A172 (cell line): ENCODE measurements around the gene CRAT. TPM values are rescaled to one million over a fixed set of nuclear protein-coding genes. Genes with fewer than 3 reads are reported as not detected.

Source experiments
- DNase-seq: peaks from one replicate; pipeline ENCODE4 v3.0.0-alpha.2; 2015; ENCODE audit warnings: low spot score
- total RNA-seq: library from RNA; depleted of rRNA; stranded (reverse); fragments of >200 nt; shearing (Covaris generic); gene quantifications from 2 replicates; pipeline ENCODE4 v1.2.3, GENCODE V29; 2014

CRAT gene
- total RNA-seq, 1 experiment from 2014 or later, result 52.7 TPM

DNA sequence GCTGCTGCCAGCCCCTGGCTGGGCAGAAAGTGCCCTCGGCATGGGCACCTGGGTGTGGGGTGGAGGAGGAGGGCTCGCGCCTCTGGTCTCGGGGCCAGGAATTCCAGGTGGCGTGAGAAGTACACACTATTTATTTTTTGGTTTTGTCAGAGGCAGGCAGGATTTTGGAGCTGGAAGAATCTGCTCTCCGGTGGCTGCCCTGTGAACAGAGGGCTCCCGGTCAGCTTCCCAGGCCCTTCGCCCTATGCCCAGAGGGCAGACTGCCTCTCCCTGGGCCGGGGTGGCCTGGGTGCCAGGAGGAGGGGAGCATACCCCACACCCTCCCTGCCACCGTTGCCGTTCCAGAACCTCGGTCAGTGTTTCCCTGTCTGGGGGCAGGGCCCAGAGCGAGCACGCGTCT lies 21.3 kb downstream of the CRAT start:
- no peak for DNase-seq

DNA sequence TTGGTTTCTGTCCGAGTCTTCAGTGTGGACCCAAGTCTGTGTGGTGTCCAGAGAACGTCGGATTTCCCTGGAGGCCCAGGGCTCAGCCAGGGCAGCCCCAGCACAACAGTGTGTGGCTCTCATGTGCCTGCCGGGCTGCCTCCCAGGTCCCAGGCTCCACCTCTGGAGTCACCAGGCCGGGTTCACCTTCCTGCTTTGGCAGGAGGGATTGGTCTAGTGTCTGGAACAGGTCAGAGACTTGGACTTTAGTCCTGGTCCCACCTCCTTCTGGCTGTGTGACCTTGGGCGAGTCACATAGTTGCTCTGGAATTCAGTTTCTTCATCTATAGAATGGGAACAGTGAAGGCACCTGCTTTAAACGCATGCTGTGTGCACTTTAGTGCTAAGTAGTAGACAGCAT lies 26.5 kb downstream of the CRAT start:
- no peak for DNase-seq

DNA sequence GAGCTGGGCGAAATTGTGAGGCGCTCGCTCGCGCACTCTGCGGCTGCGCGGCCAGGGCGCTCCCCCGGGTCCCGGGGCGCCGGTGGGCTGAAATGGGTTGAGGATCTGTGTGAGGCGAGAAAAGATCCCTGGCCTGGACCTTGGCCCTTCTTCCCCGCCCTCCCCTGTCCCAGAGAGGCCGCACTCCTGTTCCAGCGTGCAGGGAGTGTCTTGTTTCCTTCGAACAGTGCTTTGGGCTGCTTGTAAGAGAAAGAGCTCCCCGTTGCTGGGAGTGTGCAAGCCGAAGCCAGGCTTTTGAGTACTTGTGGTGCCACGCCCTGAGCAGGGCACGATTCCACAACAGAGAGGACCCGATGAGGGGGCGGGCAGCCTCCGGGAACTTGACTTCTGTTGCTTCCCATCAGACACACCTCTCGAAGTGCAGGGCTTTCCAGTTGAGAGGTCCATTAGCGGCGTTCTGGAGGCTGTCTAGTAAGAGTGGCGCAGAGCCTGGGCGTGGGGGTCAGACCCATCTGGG lies 29.1 kb downstream of the CRAT start:
- DNase-seq, result no peak

DNA sequence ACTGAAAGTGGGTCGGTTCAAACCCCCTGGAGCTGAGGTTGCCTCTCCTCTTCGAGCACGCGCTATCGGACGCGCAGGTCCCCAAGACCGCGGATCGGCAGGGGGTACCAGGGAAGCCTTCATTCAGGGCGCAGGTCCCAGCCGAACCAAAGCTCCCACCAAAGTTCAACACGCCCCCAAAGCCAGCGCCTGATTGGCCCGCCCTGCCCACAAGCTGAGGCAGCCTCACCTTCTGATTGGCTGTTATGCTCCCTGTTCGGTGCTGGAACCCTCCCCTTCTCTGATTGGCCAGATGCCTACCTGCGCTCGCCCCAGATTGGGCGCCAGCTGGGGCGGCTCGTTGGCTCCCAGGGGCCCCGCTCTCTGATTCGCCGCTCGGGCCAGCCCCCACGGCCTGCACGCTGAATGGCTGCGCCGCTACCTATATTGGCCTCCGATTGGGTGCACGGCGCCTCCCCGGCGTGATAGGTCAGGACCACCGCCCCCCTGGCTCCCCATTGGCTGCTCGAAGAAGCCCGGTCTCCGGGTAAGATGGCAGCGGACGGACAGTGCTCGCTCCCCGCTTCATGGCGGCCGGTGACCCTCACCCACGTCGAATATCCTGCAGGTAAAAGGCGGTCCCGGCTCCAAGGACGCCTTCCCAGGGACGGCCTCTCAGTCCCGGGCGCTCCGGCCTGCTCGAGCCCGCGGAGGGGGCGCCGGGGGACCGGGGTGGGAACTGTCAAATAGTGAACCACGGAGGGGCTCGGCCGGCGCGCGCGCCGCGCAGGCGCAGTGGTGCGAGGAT lies 29.8 kb downstream of the CRAT start, which contains the start of gene DOLPP1:
DOLPP1 (plus strand) TSS at position 511 of the 787 bp plus-strand sequence; CDS start at position 532, 21 bp downstream.
- peak; percentile 99 for DNase-seq

DNA sequence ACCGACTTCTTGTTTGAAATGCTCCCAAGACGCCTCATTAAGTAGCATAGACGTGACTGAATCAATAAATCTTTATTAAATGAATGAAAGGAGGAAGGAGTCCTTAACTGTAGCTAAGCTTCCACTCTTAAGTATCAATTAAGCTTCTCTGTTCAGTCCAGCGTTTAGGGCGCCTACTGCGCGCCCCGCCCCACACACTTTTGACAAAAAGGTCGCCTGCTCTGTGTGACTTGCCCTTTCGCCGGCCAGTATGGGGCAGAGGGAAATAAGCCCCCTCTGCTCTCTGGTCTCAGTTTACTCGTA lies 30.3 kb downstream of the CRAT start:
- no peak for DNase-seq

DNA sequence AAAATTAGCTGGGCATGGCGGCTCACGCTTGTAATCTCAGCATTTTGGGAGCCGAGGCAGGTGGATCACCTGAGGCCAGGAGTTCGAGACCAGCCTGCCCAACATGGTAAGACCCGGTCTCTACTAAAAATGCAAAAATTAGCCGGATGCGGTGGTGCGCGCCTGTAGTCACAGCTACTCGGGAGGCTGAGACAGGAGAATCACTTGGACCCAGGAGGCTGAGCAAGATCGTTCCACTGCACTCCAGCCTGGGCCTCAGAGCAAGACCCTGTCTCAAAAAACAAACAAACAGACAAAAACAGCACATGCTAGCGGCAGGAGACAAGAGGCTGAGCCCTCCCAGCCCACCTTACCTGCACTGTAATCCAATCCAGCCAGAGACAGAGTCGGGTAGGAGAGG lies 30.8 kb downstream of the CRAT start:
- DNase-seq, result no peak

DNA sequence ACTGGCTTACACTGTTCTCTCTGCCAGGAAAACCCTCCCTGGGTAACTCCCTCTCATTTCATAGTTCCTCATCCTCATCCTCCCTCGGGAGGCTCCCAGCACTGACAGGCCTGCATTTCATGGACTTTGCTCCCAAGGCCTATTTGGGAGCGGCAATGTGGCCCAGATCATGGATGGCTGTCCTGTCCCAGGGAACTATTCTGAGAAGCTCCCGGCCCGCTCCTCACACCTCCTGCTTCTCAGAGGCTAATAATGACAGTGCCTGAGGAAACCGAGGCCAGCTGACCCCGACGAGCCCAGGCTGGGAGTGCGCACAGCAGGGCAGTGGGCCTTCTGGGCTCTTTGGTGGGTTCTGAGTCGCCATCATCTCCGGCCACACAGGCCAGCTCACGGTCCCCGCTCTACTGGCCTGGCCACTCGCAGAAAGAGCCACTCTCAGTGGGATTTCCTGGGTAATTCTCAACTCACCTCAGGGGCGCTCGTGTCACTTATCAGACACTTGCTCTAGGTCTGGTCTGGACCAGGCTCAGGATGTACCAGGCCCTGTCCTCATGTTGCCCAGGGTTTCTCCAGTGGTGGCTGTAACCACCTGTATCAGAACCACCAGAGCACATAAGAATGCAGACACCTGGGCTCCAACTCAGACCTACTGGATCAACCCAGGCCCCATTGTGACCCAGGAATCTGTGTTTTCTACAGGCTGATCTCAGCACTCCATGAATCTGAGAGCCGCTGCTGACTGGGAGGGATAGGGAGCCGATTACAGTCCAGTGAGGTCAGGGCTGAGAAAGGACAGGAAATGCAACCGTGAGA lies 31.7 kb downstream of the CRAT start:
- no peak for DNase-seq

DNA sequence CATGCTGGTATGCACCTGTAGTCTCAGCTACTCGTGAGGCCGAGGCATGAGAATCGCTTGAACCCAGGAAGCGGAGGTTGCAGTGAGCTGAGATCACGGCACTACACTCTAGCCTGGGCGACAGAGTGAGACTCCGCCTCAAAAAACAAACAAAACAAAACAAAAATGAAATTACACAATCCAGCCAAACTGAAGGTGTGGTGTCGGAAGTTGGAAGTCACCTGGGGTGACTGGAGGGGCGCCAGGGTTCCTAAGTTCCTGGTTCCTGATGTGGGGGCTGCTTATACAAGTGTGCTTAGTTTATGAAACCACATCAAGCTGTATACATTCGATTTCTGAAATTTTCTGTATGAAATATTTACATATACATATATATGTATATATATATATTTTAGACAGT lies 33.4 kb downstream of the CRAT start:
- DNase-seq, result no peak

DNA sequence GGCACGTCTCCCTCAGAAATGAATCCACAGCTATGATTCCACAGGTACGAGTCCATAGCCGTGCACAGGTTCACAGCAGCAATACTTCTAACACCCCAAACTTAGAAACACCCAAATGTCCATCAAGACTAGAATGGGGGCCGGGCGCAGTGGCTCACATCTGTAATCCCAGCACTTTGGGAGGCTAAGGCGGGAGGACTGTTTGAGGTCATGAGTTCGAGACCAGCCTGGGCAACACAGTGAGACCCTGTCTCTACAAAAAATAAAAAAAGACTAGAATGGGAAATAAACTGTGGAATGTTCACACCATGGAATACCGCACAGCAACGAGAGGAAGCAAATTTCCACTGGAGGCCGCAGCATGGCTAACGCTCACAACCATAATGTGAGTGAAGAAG lies 34.0 kb downstream of the CRAT start:
- DNase-seq, result no peak

DNA sequence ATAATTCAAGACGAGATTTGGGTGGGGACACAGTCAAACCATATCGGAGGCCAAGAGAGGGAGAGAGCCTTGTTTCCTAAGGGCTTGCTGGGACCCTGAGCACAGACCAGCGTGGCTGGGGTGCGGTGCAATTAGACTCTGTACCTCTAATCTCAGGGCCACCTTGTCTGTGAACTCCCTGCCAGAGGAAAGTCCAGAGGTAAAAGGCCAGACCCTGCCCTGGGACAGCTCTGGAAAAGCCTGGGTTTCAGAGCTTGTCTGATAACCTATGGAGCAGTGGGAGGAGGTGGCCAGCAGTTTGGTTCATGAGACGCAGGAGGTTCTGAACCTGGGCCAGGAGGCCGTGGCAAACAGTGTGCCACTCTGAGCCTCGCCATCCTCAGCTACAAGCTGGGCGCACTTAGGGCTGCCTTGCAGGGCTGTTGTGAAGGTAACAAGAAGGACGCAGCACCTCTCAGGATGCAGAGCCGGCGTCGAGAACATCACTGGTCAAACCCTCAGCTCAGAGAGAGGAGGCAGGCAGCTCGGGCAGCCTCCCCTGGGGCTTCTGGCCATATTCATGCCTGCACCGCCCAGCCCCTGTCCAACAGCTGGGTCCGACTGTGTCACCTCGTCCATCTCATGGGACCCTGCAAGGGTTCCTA lies 34.5 kb downstream of the CRAT start:
- DNase-seq, result no peak

DNA sequence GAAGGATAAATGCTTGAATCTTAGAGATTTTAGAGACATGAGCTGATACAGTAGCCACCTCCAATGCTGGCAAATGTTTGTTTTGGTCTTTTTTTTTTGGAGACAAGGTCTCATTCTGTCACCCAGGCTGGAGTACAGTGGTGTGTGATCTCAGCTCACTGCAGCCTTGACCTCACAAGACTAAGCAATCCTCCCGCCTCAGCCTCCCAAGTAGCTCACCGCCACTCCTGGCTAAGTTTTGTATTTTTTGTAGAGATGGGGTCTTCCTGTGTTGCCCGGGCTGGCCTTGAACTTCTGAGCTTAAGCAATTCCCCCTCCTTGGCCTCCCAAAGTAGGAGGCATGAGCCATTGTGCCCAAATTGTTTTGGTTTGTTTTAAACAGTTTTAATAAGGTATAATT lies 36.5 kb downstream of the CRAT start:
- DNase-seq, result no peak

DNA sequence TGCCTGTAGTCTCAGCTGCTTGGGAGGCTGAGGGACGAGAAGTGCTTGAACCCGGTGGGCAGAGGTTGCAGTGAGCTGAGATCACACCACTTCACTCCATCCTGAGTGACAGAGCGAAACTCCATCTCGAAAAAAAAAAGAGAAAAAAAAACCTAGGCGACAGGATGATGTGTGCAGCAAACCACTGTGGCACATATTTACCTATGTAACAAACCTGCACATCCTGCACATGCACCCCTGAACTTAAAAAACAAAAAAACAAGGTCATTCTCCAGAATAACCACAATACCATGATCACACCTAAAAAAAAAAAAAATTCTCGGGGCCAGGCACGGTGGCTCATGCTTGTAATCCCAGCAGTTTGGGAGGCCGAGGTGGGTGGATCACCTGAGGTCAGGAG lies 37.2 kb downstream of the CRAT start:
- no peak for DNase-seq

DNA sequence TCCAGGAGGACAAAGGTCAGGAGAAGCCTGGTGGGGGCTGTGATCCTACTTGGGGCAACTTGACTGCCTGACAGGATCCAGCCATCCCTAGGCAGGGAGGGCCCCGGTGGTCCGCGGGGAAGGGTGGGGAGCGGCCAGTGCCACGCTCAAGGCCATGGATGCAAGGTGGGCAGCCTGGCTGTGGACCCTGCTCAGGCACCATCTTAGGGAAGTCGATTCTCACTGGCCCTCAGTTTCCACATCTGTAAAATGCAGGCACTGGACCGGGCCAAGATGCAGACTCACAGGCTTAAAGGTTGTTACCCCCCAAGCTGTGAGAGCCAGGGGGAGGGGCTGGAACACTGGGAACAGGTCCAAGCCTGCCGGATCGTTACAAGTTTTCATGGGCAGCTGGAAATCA lies 38.4 kb downstream of the CRAT start:
- no peak for DNase-seq

DNA sequence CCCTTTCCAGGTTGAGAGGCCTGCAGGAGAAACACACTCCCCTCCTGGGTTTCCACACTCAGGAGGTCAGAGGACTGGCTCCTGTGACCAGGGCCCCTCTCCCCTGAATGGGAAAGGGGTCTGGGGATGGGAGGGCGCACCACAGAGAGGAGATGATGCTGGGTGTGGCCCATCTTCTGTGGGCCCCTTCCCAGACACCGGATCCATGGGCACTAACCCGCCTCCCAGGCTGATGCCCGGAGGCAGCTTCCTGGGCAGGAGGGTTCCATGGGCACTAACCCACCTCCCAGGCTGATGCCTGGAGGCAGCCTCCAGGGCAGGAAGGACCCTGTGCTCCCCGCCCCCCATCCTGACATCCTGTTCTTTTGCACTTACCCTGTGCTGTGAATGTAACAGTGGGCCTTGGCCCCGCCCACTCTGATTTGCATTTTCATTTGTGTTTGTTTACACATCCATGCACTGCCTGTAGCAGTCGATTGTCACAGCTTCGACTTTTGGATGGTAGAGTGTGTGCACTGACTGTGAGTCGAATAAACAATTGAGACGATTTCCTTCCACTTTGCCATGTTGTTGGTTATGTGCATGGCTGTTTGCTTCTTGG lies 39.0 kb downstream of the CRAT start:
- DNase-seq, result no peak

DNA sequence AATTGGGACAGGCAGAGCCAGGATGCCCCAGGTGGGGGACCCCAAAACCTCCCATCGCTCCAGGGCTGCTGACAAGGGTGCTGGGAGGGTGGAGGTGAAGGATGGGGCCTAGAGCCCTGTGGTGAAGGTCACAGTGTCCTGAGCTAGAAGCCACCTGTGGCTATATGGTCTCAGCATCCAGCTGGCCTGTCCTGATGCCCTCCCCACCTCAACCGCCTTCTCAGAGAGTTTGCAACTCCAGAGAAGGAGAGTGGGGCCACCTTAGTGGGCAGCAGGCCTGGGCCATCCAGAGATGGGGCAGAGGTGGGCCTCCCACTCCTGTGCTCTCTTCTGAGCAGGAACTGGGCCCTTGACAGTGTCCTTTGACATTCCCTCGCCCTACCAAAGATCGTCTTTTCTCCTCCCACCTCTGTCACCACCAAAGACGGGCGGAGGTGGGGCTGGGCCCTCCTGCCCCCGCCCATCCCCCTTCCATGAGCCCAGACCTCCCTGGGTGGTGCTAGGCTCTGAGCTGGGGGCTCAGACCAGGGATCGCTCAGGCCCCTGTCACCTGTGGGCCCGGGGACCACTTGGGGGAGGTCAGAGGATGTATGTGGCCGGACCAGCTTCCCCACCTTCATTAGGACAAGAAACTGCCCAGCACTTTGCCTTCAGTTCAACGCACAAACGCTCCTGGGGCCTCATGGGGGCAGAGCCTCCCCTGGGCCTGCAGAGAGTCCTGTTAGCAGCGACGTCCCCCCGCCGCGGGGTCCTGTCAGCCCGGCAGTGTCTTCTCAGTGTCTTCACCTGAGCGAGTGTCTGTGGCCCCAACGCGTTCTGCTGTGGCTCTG lies 39.7 kb downstream of the CRAT start:
- DNase-seq, result no peak

DNA sequence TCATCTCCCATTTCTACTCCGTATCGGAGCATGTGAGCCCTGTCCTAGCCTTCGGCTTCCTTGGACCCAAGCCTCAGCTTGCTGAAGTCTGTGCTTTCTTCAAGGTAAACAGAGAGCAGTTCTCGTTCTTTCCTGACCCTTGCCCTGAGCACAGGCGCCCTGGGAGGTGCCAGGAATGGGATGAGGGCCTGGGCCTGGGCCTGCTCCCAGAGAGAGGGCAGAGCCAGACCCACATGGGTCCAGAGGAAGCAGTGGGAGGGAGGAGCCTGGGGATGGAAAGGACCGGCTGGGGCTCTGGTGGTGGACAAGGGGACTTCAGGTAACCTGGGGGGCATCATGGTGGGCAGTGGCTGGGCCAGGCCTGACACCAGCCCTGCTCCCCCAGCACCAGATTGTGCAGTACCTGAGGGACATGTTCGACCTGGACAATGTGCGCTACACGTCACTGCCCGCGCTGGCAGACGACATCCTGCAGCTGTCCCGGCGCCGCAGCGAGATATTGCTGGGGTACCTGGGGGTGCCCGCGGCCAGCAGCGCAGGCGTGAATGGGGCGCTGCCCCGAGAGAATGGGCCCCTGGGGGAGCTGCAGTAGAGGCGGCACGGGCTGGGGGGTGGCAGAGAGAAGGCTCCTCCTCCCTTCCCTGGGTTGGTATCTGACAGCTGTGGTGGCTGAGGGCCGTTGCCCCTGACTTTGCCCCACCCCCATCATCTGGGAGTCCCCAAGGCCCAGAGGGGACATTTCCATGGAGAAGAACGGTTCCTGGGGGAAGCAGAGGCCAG lies 40.5 kb downstream of the CRAT start:
- no peak for DNase-seq

DNA sequence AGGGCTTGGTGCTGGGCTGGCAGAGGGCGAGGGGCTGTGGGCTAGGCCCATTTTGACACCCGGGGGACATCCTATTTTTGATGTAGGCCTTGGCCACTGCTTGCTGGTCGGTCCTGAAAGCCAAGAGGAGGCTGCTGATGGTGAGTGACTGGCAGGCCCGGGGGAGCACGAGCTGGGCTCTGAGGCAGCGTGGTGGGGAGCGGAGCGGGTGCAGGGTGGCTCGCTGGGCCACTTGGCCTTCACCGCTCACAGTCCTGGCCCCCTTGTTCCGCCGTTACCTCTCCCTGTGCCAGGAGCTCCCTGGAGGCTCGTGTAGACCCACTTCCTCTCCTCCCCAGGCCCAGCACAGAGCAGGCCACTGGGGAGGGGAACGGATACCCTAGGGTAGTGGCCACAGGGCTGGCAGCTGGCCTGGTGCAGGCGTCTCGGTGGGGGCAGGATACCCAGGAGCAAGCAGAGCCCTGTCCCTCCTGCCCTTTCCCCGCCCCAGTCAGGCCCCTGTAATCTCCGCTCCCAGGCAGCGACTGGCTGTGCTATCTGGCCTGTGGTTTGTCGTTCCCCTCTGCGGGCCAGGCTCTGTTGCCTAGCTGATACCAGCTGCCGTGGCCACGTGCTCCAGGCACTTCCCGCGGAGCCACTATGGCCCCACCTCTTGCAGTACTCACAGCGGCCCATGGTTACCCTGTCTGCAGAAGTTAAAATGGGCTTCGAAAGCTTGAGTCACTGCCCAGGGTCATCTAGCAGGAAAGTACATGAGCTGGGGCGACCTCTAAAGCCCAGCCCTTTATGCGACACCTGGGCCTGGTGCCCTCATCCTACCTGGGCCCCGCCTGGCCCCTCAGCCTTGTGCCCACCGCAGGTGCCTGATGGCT lies 41.4 kb downstream of the CRAT start:
- DNase-seq, result no peak

DNA sequence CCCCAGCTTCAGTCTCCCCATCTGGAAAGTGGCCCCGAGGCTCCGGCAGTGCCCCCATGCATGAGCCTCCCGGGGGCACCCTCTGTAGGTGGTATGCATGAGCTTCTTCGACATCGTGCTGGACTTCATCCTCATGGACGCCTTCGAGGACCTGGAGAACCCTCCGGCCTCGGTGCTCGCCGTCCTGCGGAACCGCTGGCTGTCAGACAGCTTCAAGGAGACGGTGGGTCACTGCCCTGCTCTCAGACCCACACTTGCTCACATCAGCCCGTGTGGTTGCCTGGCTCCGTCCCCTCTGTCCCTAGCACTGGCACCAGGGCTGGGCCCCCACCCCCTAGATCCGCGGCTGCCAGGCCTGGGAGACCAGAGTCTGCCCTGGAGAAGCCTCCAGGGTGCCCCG lies 42.5 kb downstream of the CRAT start:
- DNase-seq, result no peak

DNA sequence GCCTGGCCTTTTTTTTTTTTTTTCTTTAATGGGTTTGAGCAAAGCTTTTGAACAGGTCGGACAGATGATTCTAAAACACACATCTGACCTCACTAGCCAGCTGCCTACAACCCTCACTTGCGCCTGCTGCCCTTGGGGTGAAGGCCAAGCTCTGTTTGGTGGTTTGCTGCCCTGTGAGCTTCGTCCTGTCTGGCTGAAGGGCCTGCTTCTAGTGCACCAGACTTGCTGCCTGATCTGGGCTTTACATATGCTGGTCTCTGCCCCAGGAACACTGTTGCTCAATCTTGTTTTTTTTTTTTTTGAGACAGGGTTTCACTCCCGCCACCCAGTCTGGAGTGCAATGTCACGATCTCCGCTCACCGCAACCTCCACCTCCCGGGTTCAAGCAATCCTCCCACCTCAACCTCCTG lies 46.1 kb downstream of the CRAT start:
- DNase-seq, result no peak

DNA sequence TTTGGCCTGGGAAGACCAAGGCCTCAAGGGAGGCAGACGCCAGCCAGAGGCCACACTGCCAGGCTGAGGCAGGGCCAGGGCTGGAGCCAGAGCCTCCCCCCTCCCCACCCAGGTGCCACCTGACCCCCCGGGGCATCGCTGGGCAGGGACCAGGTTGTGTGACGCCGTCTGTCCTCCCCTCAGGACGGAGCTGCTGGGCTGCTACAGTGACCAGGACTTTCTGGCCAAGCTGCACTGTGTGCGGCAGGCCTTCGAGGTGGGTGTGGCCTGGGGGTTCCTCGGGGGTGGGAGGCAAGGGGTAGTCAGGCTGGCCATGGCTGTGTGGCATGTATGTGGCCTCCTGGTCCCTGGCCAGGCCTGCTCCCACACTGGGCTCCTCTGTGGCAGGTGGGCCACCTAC lies 47.5 kb downstream of the CRAT start:
- no peak for DNase-seq
